GM21723 (cell line): ENCODE data around the gene KLHL36.
"Not testable (repeated sequence)": the region's sequence is repeated elsewhere in the genome, so short reads cannot be mapped to it uniquely, and the experiment has no call there.

Source experiments
- ATAC-seq: cut with Tn5 transposase; IDR thresholded peaks from one replicate; pipeline ENCODE4 v1.9.1; 2021; ENCODE audit warnings: mild to moderate bottlenecking, moderate library complexity; ENCODE audit not compliant: unreplicated experiment

KLHL36 gene

DNA sequence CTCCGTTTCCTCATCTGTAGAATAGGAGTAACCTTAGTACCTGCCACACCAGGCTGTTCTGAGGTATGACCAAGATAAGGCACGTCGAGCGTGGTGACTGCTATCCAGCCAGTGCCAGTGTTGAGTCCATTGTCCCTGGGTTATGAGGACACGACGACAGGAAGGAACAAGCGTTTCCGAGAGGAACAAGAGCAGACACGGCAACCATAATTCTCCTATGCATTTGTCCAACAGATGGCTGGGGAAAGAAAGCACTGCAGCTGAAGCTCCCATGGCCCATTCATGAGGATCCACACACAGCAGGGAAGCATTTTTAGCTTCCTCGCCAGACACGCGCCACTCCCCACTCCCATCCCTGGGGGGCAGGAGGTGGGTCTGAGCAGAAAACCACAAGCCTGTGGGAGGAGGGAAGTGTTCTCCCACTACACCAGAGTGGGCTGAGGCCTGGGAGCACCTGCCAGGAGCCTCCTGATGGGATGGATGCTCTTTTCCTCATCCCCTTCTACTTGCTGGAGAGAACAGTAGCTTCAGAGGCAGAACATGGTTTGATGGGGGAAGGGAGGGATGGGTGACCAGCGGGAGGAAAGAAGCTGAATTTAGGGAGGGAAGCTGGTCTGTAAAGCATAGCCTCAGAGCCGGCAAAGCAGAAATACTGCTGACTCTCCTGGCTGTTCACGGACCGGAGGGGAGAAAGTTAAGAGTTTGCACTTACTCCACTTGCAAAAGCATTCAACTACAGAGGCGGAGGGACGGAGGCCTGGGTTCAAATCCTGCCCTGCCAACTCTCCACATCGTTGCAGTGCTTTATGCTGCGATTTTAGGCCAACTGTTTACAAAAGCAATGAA, 33.1 kb upstream of the KLHL36 start:
- ATAC-seq: no peak

DNA sequence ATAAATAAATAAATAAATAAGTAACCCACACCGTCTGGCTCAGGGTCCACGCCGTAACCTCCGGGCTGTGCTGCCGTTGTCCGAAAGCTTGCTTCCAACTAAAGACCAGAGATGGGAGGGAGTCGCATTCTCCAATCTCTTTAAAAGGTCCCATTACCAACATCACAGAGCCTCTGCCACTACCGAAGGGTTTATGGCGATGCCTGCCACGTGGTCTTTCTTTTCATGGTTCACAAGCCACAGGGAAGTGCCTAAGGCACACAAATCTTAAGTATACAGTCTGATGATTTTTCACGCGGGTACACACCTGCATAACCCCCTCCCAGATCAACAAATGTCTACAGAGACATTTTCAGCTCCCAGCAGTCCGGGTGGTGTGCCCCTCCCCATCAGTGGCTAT, 31.8 kb upstream of the KLHL36 start:
- ATAC-seq: no peak

DNA sequence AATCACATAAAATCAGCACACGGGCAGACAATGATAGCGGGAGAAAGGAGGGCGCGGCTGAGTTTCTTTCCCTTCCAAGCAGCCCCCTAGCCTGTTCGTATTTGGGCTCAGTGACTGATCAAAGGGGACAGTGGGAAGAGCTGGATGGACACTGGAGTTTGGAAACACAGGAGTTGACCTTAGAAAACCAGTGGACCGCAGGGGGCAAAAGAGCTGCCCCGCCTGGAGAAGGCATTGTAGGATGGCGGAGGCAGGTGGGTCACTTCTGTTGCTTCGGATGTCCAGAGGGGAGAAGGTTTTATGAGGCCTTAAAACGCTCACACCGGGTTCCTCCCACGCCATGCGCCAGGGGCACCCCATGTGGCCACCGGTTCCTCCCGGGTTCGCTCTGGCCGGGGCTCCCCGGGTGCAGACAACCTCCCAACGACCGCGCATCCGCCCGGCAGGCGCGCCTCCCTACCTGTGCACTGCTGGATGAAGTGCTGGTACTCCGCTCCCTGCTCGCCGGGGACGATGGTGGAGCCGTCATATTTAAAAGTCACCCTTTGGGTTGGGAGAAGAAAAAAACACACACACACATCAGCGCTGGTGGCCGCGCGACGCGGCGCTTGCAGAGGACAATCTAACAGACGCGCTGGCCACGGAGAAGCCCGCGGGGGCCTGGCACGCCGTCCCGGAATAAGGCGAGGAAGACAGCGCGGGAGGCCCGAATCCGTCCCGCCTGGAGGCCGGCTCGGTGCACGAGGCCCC, 31.1 kb upstream of the KLHL36 start:
- peak; percentile 39 for ATAC-seq

DNA sequence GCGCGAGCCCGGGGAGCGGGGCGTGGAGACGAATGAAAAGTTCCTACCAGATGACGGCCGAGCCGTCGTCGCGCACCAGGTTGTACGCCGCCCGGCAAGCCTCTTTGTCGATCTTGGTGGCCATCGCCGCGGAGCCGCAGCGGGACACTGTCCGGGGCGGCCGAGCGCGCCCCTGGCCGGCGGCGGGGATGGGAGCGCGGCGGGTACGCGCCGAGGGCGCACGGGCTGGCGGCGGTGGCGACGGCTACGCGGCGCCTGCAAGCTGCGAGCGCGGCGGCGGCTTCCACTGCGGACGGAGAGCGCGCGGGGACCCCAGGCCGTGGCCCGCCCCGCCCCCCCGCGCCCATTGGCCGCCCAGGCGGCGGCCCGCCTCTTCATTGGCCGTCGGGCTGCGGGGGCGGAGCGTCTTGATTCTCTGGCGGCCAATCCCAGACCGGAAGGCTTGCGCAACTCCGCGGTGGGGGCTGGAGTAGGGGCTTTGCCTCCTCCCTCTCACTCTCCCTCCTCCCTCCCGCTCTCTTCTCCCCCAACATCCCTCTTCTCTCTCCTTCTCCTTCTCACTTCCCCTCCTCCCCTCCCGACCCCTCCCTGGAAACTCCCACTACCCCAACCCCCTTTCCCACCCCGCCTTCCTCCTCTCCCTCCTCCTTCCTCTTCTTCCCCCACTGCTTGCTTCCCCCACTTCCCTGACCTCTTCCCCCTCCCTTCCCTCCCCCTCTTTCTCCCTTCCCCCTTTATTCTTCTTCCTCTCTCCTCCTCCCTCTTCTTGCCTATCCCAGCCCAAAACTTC, 30.3 kb upstream of the KLHL36 start, which contains the start of gene COTL1:
Gene COTL1, minus strand, starts transcription at position 288 of the 790 bp plus-strand sequence. Its CDS starts 164 bp downstream, at position 124.
- peak; percentile 71 for ATAC-seq

DNA sequence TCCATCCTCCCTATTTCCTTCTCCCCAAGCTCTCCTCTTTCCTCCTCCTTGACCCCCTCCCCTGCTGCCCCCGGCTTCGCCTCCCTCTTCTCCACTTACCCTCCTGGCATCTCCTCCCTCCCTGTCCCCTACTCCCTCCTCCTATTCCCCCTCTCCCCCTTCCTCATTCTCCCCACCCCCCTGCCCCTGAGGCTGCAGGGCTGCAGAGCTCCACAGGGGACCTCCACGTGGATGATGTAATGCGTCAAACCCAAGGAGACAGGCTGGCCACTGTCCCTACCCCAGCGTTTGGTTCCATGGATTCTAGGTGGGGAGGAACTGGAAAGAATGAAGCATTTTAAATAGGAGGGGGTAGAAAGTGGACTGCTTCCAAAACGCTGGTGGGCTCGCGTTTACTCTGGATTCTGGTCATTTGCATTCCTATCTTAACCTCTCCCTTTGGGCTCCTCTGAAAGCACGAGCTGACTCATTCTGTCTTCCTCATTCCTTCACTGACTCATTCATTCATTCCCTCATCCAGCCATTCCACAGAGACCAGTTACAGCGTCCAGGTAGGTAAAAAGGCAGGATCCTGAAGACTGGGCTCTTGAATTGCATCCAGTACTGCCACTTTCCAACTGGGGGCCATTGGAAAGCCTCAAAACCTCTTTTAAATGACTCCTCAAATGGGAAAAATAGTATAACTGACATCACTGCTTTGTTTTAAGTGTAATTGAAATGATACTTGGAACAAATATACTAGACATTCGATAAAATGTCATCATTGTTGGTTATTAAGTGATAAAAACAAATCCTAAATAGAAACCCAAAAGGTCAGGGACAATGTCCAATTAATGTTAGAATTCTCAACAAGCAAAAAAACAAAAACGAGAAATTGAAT, 29.5 kb upstream of the KLHL36 start:
- no peak for ATAC-seq

DNA sequence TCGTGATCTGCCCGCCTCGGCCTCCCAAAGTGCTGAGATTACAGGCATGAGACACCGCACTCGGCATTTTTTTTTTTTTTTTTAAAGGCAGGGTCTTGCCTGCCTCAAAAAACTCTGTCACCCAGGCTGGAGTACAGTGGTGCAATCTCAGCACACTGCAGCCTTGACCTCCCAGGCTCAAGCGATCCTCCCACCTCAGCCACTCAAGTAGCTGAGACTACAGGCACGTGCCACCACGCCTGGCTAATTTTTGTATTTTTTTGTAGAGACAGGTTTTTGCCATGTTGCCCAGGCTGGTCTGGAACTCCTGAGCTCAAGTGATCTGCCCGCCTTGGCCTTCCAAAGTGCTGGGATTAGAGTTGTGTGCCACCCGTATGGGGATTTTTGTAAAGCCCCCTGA, 27.4 kb upstream of the KLHL36 start:
- ATAC-seq: not testable (repeated sequence)

DNA sequence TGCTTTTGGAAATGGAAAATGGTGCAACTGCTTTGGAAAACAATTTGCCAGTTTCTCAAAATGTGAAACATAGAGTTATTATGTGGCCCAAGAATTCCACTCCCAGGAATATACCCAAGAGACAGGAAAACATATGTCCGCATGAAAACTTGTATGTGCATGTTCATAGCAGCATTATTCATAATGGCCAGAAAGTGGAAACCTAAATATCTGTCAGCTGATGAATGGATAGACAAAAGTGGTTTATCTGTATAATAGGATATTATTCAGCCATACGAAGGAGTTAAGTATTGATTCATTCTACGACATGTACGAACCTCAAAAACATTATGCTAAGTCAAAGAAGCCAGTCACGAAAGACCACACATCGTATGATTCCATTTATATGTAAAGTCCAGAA, 22.8 kb upstream of the KLHL36 start:
- no peak for ATAC-seq

DNA sequence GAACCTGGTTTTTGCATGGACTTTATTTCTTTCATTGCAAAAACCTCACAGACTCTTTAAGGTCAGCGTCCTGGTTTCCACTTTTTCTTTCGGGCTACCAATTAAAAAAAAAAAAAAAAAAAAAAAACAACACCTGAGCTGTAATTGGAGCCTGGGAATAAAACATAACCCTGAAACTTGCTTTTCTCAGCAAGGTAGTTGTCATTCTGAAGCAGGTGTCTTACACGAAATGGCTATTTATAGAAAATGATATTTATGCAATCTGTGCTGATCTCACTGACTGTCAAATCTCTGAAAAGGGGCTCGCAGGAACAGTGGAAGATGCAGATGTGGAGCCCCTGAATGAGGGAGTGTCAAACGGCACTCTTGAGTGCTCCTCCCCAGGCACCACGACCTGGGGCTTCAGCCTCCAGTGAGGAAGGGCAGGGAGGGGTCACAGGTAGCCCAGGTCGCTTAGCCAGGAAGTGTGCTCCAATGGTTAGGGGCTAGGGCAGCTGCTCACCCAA, 20.0 kb upstream of the KLHL36 start:
- no peak for ATAC-seq

DNA sequence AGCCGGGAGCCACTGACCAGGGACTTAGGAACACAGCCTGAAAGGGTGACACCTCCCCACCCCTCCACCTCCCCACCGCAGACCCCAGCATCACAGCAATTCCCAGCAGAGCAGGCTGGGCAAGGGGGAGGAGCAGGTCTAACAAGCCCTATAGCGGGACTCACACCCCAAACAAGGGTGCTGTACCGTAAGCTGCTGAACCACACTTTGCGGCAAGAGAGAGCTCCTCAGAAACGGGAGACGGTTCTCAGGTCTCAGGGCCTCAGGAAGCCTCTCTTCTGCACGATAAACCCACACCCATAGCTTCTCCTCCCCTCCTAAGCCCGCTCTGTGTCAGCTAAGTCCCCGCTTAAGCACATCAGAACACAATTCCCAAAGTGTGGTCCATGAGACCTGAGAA, 18.7 kb upstream of the KLHL36 start:
- no peak for ATAC-seq

DNA sequence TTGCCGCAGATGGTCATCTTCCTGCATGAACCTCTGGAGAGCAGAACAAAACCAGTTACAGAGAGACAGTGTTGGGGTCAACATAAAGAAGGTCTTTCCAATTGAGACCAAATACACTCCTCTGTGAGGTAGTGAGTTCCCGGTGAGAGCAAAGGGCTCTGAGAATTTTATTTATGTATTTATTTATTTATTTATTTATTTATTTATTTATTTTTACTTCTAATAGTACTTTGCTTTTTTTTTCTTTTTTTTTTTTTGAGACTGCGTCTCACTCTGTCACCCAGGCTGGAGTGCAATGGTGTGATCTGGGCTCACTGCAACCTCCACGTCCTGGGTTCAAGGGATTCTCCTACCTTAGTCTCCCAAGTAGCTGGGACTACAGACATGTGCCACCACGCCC, 18.3 kb upstream of the KLHL36 start:
- ATAC-seq: no peak

DNA sequence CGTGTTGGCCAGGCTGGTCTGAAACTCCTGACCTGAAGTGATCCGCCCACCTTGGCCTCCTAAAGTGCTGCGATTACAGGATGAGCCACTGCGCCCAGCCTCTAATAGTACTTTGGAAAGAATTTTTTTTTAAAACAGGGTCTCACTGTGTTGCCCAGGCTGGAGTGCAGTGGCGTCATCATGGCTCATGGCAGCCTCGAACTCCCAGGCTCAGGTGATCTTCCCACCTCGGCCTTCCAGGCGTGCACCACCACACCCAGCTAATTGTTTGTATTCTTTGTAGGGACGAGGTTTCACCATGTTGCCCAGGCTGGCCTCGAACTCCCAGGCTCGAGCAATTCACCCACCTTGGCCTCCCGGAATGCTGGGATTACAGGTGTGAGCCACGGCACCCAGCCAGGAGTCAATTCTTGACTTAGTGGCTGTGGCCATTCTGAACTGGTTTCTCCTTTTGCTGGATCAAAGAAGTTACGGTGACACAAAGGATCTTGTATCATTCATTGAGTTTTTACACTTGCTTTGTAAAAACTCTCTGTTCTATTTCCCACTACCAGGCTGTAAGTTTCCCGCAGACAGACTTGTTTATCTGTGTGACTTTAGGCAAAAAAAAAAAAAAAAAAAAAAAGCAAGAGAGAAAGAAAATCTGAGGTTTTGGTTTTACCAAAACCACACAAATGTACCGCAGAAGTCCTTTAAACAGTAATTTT, 17.7 kb upstream of the KLHL36 start:
- ATAC-seq: no peak

DNA sequence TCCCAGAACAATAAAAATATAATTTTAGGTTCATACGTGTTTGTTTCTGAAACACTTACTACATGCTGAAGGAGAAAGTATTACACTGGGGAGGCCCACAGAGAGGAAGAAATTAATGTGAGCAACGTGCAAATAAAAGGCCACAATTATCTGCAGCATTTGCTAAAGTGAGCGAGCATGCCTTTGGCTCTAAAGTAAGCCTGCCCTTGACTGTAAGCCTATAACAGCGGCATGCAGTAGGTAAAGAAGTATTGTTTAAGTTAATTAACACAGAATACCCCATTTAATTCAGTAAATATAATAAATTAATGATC, 17.2 kb upstream of the KLHL36 start:
- no peak for ATAC-seq

DNA sequence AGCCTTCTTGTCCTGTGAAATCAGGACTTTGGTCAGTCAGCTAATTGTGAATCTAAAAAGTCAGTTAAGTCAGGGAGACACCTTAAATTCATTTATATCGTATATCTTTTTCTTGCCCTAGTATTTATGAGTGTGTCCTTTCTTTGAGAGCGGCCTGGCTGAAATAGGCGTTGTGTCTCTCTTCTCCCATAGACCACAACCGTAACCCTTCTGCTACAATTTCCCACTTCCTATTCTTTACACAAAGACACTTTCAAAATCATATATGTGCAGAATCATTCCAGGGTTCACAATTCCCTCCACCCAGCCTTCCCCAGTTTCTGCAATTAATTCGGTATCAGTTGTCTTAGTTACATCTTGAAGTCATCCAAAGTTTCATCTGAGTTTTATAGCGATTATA, 16.4 kb upstream of the KLHL36 start:
- ATAC-seq: no peak

DNA sequence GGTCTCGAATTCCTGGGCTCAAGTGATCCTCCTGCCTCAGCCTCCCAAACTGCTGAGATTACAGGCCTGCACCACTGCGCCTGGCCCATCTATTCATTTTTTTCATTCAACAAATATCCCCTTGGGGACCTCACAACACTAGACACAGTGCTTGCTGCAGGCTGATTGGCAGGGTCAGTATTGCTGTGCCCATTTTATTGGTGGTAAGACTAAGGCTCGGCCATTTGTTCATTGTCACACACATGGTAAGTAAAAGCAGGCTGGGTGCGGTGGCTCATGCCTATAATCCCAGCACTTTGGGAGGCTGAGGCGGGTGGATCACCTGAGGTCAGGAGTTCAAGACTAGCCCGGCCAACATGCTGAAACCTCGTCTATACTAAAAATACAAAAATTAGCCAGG, 15.4 kb upstream of the KLHL36 start:
- ATAC-seq: not testable (repeated sequence)

DNA sequence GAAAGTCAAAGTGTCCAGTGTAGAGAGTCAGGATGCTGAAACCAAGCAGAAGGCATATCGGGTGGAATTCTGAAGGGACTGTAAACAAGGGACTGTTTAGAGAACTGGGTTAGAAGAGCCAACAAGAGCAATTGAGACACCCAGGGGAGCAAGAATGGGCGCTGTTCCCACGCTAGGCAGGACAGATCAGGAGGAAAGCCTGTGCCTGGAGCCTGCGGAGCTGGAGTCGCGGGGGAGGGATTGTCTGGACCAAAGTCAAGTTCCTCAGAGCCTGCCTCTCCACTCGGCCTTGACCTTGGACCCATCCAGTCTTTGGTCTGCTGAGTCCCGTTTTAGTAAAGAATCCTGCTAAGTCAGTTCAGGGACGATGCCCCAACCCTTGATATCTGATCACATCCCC, 14.7 kb upstream of the KLHL36 start:
- no peak for ATAC-seq

DNA sequence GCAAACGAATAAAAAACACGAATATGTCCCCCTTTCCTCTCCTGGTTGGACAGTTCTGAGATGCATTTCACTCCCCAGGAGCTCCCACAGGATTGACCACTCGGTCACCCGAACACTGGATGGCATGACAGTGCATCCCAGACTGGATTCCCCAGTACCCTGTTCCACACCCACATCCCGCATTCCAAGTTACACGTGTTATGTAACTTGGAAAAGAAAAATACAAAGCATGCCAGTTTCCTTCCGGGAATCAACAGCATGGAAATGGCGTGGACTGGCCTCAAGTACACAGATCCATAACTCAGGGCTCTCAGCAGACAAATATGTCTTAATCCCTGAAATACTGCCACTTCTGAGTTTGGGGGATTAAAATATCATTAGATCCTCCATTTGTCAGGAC, 12.6 kb upstream of the KLHL36 start:
- ATAC-seq: no peak

DNA sequence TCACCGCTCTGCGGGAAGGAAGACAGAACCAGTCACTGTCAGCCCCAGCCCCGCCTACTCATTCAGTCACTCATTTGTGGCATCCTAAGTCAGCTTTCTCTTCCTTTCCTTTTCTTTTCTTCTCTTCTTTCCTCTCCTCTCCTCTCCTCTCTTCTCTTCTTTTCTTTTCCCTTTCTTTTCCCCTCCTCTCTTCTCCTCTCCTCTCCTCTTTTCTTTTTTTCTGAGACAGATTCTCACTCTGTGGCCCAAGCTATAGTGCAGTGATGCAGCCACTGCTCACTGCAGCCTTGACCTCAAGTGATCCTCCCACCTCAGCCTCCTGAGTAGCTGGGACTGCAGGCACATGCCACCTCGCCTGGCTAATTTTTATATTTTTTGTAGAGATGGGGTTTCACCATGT, 10.6 kb upstream of the KLHL36 start:
- ATAC-seq: no peak

DNA sequence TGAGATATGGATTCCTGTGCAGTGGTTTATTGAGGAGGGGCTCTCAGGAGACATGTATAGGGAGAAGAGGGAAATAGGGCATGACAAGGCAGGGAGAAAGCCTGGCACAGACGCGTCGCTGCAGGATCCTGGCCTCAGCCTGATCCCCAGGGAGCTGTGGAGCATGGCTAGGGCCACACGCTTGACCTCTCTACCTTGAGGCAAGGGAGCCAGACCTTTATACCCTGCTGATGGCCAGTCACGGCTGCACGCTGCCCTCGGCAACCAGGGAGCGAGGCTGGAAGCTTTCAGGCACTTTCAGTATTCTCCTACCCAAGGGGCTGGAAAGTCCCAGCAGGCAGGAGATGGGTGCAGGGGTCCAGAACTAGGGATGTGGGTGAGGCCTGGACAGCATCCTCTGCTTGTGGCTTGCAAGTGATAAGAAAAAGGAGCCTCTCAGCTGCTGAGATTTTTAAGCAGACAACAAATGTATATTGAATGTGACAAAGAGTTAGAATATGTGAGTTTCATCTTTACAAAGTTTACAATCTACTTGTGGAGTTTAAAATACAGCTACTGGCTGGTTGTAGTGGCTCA, 10.0 kb upstream of the KLHL36 start:
- ATAC-seq: no peak

DNA sequence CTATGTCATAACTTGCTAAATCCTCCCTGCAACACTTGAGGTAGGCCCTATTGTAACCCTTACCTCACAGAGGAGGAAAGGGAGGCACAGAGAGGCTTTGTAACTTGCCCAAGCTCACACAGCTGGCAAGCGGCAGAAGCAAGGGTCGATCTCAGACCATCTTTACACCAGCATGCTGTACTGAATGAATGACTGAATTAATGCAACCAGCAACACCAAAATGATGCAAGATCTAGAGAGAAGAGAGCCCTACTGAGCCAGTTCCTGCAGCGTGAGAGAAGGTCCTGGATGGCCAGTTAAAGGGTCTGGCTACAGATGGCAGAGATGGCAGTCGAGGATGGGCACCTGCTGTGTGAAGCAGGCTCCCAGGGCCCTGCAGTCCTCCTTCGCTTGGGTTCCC, 8.2 kb upstream of the KLHL36 start:
- ATAC-seq: no peak
